Tibial nerve (tissue), 4 donors: Measurements from ENCODE around the gene ZMYND8.

ENCODE experiments used
- CTCF ChIP-seq, 5 experiments: fragments of 200-600 bp in 3 of 5; fragments of 450-650 bp in 2 of 5; sonication (generic) in 3 of 5; IDR thresholded peaks; one replicate each; pipeline ENCODE4 v1.5.1; 2016 to 2019; ENCODE audit warnings: antibody characterized with exemption in 5 of 5, mild to moderate bottlenecking in 3 of 5, moderate library complexity in 2 of 5
- EP300 ChIP-seq, 2 donors: sonication (generic); formaldehyde crosslinking; IDR thresholded peaks; one replicate each; pipeline ENCODE4 v1.6.1; 2017; ENCODE audit warnings: antibody characterized with exemption in 2 of 2, mild to moderate bottlenecking in 1 of 2
- POLR2A ChIP-seq, 2 donors: fragments of 450-650 bp; IDR thresholded peaks; one replicate each; pipeline ENCODE4 v1.6.1; 2017; ENCODE audit warnings: antibody characterized with exemption in 2 of 2, mild to moderate bottlenecking in 2 of 2, moderate library complexity in 2 of 2

GRCh38 chr20:47280228-47280627, 76.3 kb downstream of the ZMYND8 start:
- TF ChIP-seq CTCF (IDR thresholded peaks at IDR 0.05) (no peak), EP300 (IDR thresholded peaks at IDR 0.05) (no peak), POLR2A (IDR thresholded peaks at IDR 0.05) (no peak)
